SK-N-SH (cell line): Measurements from ENCODE around the gene COX7A2.

ENCODE experiments used
- EZH2phosphoT487 ChIP-seq: fragments of 200-600 bp; sonication (generic); IDR thresholded peaks from 2 replicates; pipeline ENCODE4 v1.6.1; 2017; ENCODE audit warnings: low read depth, mixed run types, mild to moderate bottlenecking, antibody characterized with exemption, moderate library complexity, borderline replicate concordance
- FOXM1 ChIP-seq: IDR thresholded peaks from 2 replicates; pipeline ENCODE4 v1.4.0; 2012; ENCODE audit warnings: low read depth, mild to moderate bottlenecking
- RFX5 ChIP-seq: IDR thresholded peaks from 2 replicates; pipeline ENCODE4 v1.6.1; 2012; ENCODE audit warnings: mild to moderate bottlenecking, improper control_type of control experiment, low read length
- RXRA ChIP-seq: IDR thresholded peaks from 2 replicates; pipeline ENCODE4 v1.4.0; 2012; ENCODE audit warnings: low read depth, mild to moderate bottlenecking, borderline replicate concordance
- TF ChIP-seq, protein P1 (sequence below): IDR thresholded peaks from 2 replicates; pipeline ENCODE4 v1.4.0; 2012; ENCODE audit warnings: low read depth
- TF ChIP-seq, protein P2 (sequence below): fragments of 200-600 bp; sonication (generic); IDR thresholded peaks from 2 replicates; pipeline ENCODE4 v1.6.1; 2017; ENCODE audit warnings: antibody characterized with exemption, mild to moderate bottlenecking, moderate library complexity

DNA sequence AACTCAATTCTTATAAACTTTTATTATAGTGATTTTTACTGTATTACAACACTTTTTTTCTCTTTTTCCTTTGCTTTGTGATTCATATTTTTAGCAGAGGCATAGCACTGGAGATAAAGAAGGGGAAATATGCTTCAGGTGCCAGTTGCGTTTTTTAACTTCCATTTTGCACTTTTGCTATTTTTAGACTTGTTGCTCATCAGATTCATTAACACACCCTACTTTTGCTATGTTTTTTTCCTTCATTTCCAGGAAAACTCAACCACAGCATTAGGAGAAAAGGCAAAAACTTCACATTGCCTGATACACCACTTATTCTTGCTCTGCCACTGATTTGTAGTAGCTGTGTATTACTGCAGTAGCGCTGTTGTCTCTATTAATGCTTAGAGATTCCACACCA lies 49.0 kb upstream of the COX7A2 start:
- TF ChIP-seq RXRA (no peak), RFX5 (no peak), FOXM1 (no peak), EZH2phosphoT487 (no peak)
- TF ChIP-seq, protein P1, sequence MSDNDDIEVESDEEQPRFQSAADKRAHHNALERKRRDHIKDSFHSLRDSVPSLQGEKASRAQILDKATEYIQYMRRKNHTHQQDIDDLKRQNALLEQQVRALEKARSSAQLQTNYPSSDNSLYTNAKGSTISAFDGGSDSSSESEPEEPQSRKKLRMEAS, result no peak
- TF ChIP-seq, protein P2, sequence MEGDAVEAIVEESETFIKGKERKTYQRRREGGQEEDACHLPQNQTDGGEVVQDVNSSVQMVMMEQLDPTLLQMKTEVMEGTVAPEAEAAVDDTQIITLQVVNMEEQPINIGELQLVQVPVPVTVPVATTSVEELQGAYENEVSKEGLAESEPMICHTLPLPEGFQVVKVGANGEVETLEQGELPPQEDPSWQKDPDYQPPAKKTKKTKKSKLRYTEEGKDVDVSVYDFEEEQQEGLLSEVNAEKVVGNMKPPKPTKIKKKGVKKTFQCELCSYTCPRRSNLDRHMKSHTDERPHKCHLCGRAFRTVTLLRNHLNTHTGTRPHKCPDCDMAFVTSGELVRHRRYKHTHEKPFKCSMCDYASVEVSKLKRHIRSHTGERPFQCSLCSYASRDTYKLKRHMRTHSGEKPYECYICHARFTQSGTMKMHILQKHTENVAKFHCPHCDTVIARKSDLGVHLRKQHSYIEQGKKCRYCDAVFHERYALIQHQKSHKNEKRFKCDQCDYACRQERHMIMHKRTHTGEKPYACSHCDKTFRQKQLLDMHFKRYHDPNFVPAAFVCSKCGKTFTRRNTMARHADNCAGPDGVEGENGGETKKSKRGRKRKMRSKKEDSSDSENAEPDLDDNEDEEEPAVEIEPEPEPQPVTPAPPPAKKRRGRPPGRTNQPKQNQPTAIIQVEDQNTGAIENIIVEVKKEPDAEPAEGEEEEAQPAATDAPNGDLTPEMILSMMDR, result no peak
